K562 (cell line): ENCODE measurements around the gene MIDN. TPM values are rescaled to one million over a fixed set of nuclear protein-coding genes. Genes with fewer than 3 reads are reported as not detected.

ENCODE experiments used
- ATF3 ChIP-seq, 2 experiments: fragments of 450-650 bp in 1 of 2; sonication (generic) in 1 of 2; formaldehyde crosslinking in 1 of 2; IDR thresholded peaks in 1 of 2; conservative IDR thresholded peaks in 1 of 2; 2 replicates each; pipeline versions ENCODE4 v1.6.1 to v1.8.1; 2016 to 2023; ENCODE audit warnings: mild to moderate bottlenecking in 2 of 2, moderate library complexity in 2 of 2, inconsistent platforms in 1 of 2, missing genetic modification reagents in 1 of 2
- BCLAF1 ChIP-seq, 2 experiments: fragments of 450-650 bp in 1 of 2; IDR thresholded peaks; 2 replicates each; pipeline ENCODE4 v1.6.1; 2011 to 2017; ENCODE audit warnings: low read depth in 2 of 2, antibody characterized with exemption in 1 of 2, borderline replicate concordance in 1 of 2, low read length in 1 of 2, mild to moderate bottlenecking in 1 of 2, mixed read lengths in 1 of 2; ENCODE audit not compliant: control insufficient read depth in 1 of 2
- CBX8 ChIP-seq: fragments of 200-600 bp; sonication (generic); IDR thresholded peaks from 2 replicates; pipeline ENCODE4 v1.6.1; 2012; ENCODE audit warnings: borderline replicate concordance, mixed run types, low read depth, mild to moderate bottlenecking, moderate library complexity, mixed read lengths, low read length, control low read depth, inconsistent platforms; ENCODE audit not compliant: poor library complexity, severe bottlenecking; ENCODE audit errors: extremely low read depth
- CGGBP1 ChIP-seq: fragments of 250-450 bp; sonication (Bioruptor Pico); IDR thresholded peaks from 2 replicates; pipeline ENCODE4 v1.9.0; 2021; ENCODE audit warnings: mild to moderate bottlenecking
- CHD1 ChIP-seq: fragments of 200-600 bp; sonication (generic); IDR thresholded peaks from one replicate; pipeline ENCODE4 v1.6.1; 2012; ENCODE audit warnings: mild to moderate bottlenecking, moderate library complexity, low read length, inconsistent platforms
- EP400 ChIP-seq: fragments of 450-650 bp; IDR thresholded peaks from 2 replicates; pipeline ENCODE4 v1.6.1; 2017; ENCODE audit warnings: antibody characterized with exemption, mild to moderate bottlenecking, moderate library complexity
- POLR2B ChIP-seq: fragments of 450-650 bp; IDR thresholded peaks from 2 replicates; pipeline ENCODE4 v1.6.1; 2018; ENCODE audit warnings: low read depth; ENCODE audit not compliant: partially characterized antibody
- RBM17 ChIP-seq: fragments of 200-400 bp; formaldehyde crosslinking; IDR thresholded peaks from 2 replicates; pipeline ENCODE4 v1.6.1; 2017; ENCODE audit warnings: low read depth, mild to moderate bottlenecking, low read length, borderline replicate concordance
- RERE ChIP-seq: sonication (generic); formaldehyde crosslinking; IDR thresholded peaks from 2 replicates; pipeline ENCODE4 v1.8.0; 2023; ENCODE audit warnings: missing genetic modification reagents, mild to moderate bottlenecking, borderline replicate concordance
- SP1 ChIP-seq: sonication (generic); formaldehyde crosslinking; IDR thresholded peaks from 2 replicates; pipeline ENCODE4 v1.8.1; 2022; ENCODE audit warnings: mild to moderate bottlenecking, missing genetic modification reagents
- ZNF24 ChIP-seq: fragments of 450-650 bp; IDR thresholded peaks from 2 replicates; pipeline ENCODE4 v1.6.1; 2016
- ZNF280B ChIP-seq: fragments of 250-450 bp; sonication (Bioruptor Pico); IDR thresholded peaks from 2 replicates; pipeline ENCODE4 v1.5.1; 2021; ENCODE audit warnings: mild to moderate bottlenecking
- ZNF79 ChIP-seq: fragments of 250-450 bp; sonication (Bioruptor Pico); IDR thresholded peaks from 2 replicates; pipeline ENCODE4 v1.4.0; 2020; ENCODE audit warnings: low read depth, mild to moderate bottlenecking, moderate library complexity
- polyA plus RNA-seq, 8 experiments: library from polyadenylated mRNA; depleted of rRNA in 4 of 8; stranded (reverse) in 5 of 8; unstranded in 3 of 8; fragments of >200 nt; fragmentation: Nextera tagmentation in 2 of 8; fragmentation: Illumina TruSeq in 1 of 8; extraction: Ambion mirVana in 2 of 8; extraction: Trizol in 1 of 8; gene quantifications; 2 replicates each; pipeline versions ENCODE4 v1.2.1 to v1.2.3, GENCODE V29; 2011 to 2014; ENCODE audit warnings: inconsistent platforms in 1 of 8, missing spikeins in 1 of 8
- total RNA-seq, 7 experiments: library from RNA; depleted of rRNA in 6 of 7; stranded (reverse); fragments of >200 nt in 6 of 7; fragmentation: Illumina TruSeq in 2 of 7; extraction: Trizol in 2 of 7; gene quantifications; 2 replicates each; pipeline versions ENCODE4 v1.2.1 to v1.2.3, GENCODE V29; 2011 to 2021; ENCODE audit warnings: low replicate concordance in 1 of 7

MIDN gene
- total and polyA plus RNA-seq, 9 of the 15 experiments (the other 6 are each of a cell fraction or from before 2014, with no cell fraction given) = 0.17 to 120 (median 10.1) TPM

- TF ChIP-seq RERE (CRISPR knock-in tag) (no peak), ZNF280B (CRISPR knock-in tag) (no peak), ZNF79 (CRISPR knock-in tag) (no peak), CGGBP1 (no peak), RBM17 (no peak), EP400 (peak; percentile 18; the same call in 1 of the 2 replicates), BCLAF1 (IDR thresholded peaks at IDR 0.05; ENCODE audit: borderline replicate concordance in 1 of 2, control insufficient read depth in 1 of 2, low read depth in 2 of 2, low read length in 1 of 2) (no peak), CHD1 (no peak), ZNF24 (peak; percentile 18; the same call in 1 of the 2 replicates), ATF3 (IDR thresholded peaks at IDR 0.05) (no peak), ATF3 (CRISPR knock-in tag; conservative IDR thresholded peaks at IDR 0.05) (0 out of 2 replicates have a peak, but pooled peaks have one; percentile 16), SP1 (CRISPR knock-in tag) (peak; percentile 18; the same call in 1 of the 2 replicates), CBX8 (no peak), POLR2B (no peak)
Observed at GRCh38 chr19:1241417-1242095, 6.8 kb upstream of the MIDN start, which contains the start of gene ATP5F1D (continued).
